GM12801 (cell line): ENCODE data around the gene ARMS2.

ENCODE experiments used
- CTCF ChIP-seq: IDR thresholded peaks from one replicate; pipeline ENCODE4 v1.5.1; 2011; ENCODE audit warnings: control low read depth; ENCODE audit not compliant: insufficient read length; ENCODE audit errors: extremely low read depth

The ARMS2 gene

GRCh38 chr10:122441961-122442360, 12.5 kb upstream of the ARMS2 start:
- TF ChIP-seq CTCF = no peak

- TF ChIP-seq CTCF = no peak
Measured at GRCh38 chr10:122445469-122445868, 9.0 kb upstream of the ARMS2 start.

GRCh38 chr10:122445904-122446303, 8.5 kb upstream of the ARMS2 start:
- TF ChIP-seq CTCF = no peak

GRCh38 chr10:122446668-122447423, 7.6 kb upstream of the ARMS2 start:
- no peak for TF ChIP-seq CTCF

- TF ChIP-seq CTCF = no peak
Measured at GRCh38 chr10:122448600-122448999, 5.9 kb upstream of the ARMS2 start.

- no peak for TF ChIP-seq CTCF
Measured at GRCh38 chr10:122449153-122449552, 5.3 kb upstream of the ARMS2 start.

- TF ChIP-seq CTCF = no peak
Measured at GRCh38 chr10:122450353-122450990, 4.0 kb upstream of the ARMS2 start.
